GM12801 (cell line): ENCODE measurements around the gene FUBP3.

ENCODE experiments used
- CTCF ChIP-seq: IDR thresholded peaks from one replicate; pipeline ENCODE4 v1.5.1; 2011; ENCODE audit warnings: control low read depth; ENCODE audit not compliant: insufficient read length; ENCODE audit errors: extremely low read depth

FUBP3 gene

DNA sequence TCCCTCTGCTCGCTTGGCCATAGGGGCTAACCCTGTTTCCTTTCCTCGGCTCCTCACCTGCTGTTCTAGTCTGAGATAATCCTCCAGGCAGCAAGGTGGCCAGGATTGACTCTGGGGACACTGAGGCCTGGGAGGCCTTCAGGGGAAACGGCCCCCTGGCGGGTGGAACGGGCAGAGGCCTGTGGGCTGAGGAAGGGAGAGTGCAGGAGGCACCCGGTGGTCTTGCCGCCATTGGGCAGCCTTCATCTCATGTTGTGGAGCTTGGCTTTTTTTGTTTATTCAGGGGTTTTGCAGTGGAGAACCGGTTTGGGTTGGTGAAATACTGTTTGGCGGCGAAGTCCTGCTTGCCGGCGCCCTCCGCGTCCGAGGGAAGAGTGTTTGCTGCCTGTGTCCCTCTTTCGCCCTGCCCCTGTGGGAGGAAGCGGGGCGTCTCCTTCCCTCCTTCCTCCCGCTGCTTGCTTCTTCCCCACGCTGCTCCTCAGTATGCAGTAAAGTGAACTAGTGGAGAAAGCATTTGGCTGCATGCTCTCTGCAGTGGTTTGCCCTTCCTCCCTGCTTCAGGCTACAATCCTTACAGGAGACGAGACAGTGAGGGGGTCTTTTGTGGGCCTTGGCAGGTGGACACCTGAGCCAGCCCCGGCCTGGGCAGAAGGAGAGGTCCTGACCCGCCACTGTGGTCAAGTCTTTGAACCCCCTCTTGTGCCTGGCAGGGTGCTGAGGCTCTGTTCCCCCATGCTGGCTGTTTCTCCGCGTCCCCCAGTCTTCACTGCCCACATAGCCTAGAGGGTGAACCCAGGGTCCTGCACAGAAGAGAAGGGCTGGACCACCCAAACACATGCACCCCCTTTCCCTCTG is 54.2 kb downstream of the FUBP3 start:
- TF ChIP-seq CTCF: no peak

GRCh38 chr9:130634191-130634768 is 54.9 kb downstream of the FUBP3 start:
- no peak for TF ChIP-seq CTCF

DNA sequence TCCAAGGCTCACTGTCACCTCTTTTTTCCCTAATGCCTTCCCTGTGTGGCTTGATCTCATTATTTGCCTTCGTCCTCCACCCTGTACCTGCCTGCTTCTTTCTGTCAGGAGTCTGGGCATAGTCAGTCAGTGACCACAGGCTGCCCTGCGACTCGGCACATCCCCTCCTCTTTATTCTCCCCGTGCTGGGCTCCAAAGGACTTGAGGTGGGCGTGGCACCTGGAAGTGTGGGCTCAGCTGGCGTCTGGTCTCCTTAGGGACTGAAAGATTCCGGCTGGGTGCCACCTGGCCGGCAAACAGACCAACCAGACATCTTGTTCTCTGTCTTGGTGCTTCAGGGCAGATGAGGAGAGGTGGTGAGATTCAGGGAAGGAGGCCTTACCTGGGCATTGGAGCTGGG is 55.4 kb downstream of the FUBP3 start:
- no peak for TF ChIP-seq CTCF

- no peak for TF ChIP-seq CTCF
Measured at GRCh38 chr9:130635306-130635705, 55.9 kb downstream of the FUBP3 start.

DNA sequence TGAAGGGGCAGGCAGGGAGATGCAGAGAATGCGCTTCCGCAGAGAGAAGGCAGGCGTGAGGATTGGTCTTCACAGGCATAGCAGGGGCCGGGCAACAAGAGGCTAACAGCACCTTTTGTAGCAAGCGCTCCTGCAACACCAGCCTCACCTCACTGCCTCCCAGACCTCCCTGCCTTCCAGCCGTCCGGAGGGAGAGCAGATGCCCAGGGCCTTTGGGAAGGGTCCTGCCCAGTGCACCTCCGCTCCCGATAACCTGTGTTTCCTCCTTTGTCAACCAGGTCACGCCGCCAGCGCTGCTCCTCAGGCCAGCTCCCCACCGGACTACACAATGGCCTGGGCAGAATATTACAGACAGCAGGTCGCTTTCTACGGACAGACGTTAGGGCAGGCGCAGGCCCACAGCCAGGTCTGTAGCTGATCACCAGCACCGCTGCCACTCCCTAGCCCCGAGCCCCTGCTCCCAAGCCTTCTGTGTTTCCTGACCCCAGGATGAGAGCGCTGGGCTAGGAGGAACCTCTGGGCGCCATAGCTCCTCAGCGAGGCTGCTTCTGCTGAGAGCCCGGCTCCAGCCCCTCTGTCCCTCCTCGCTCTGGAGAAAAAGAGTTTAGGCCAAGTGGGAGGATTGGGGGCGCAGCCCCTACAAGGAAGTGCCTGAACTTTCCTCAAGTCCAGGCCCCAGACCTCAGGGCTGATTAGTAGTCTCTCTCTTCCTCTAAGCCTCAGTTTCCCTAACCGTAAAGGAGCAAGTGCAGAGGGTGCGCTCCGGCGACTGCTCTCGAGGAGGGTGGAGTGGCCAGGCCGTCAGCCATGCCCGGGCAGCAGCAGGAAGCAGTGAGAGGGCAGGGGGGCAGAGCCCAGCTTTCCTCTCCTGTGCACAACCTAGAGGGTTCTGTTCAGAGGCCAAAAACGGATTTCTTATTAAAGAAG is 56.6 kb downstream of the FUBP3 start:
- no peak for TF ChIP-seq CTCF

DNA sequence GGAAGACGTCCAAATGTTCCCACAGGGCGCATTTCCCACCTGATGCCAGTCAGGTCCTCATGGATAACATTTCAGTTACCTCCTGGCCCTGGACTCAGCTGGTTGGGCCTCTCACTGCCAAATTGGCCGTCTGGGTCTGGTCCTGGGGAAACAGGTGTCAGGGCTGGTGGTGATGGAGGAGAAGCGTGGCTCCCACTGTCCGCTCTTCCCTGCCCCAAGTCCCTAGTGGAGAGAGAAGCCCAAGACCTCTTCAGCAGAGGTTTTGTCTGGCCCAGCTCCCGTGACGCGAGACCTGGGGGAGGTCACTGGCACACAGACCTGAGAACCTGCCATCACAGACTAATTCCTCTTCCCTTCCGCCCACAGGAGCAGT is 57.3 kb downstream of the FUBP3 start:
- no peak for TF ChIP-seq CTCF

- no peak for TF ChIP-seq CTCF
Measured at GRCh38 chr9:130638284-130639123, 59.1 kb downstream of the FUBP3 start.
